ENCODE results near the gene NDOR1.

NDOR1 gene

GRCh38 chr9:137192859-137193258, 12.6 kb upstream of the NDOR1 start:
- Histone ChIP-seq H2BK120ac (ENCODE audit: low read depth, low read length) (no peak overlapping the region), H3K4me2 (ENCODE audit: low read length) (no peak overlapping the region), H4K8ac (ENCODE audit: low read depth, low read length) (no peak overlapping the region), H3K9ac (ENCODE audit: low read length) (no peak overlapping the region), H3K36me3 (ENCODE audit: control insufficient read depth, insufficient read depth, low read length) (no peaks in the 10 kb centered on the region), H3K27me3 (ENCODE audit: insufficient read depth, low read length, poor library complexity) (no peaks in the 10 kb centered on the region), H2AK5ac (ENCODE audit: low read length) (no peak overlapping the region), H2BK15ac (replicated peaks; ENCODE audit: low read depth) (no peak overlapping the region), H3K23ac (ENCODE audit: low read length) (no peak overlapping the region), H2BK5ac (ENCODE audit: low read length) (no peak overlapping the region), H3K18ac (ENCODE audit: low read length) (no peak overlapping the region), H3K4me3 (ENCODE audit: low read length) (no peak overlapping the region), H3K4me1 (ENCODE audit: control insufficient read depth, low read depth, low read length) (peaks cover 3% of the 10 kb centered on the region), H4K5ac (ENCODE audit: low read length) (no peak overlapping the region), H3K4ac (ENCODE audit: low read depth, low read length) (no peak overlapping the region), H3K79me2 (ENCODE audit: control insufficient read depth, insufficient read depth, low read length) (peaks cover 4% of the 10 kb centered on the region), H3K79me1 (ENCODE audit: low read length) (peaks cover 10% of the 10 kb centered on the region), H3K27ac (ENCODE audit: low read depth, low read length) (no peak overlapping the region), H3K56ac (ENCODE audit: low read length) (no peak overlapping the region)
- no CpG with 5 or more reads among the region's 2 CpGs for WGBS (ENCODE audit: extremely low coverage, insufficient coverage, low lambda C conversion rate)
- no peak for DNase-seq

- Histone ChIP-seq H3K36me3 (ENCODE audit: control insufficient read depth, insufficient read depth, low read length) (no peaks in the 10 kb centered on the region), H3K4me2 (ENCODE audit: low read length) (no peak overlapping the region), H2AK5ac (ENCODE audit: low read length) (no peak overlapping the region), H3K4ac (ENCODE audit: low read depth, low read length) (no peak overlapping the region), H2BK15ac (replicated peaks; ENCODE audit: low read depth) (no peak overlapping the region), H3K9ac (ENCODE audit: low read length) (no peak overlapping the region), H2BK5ac (ENCODE audit: low read length) (no peak overlapping the region), H3K27me3 (ENCODE audit: insufficient read depth, low read length, poor library complexity) (no peaks in the 10 kb centered on the region), H3K27ac (ENCODE audit: low read depth, low read length) (no peak overlapping the region), H3K79me1 (ENCODE audit: low read length) (peaks cover 15% of the 10 kb centered on the region), H3K4me1 (ENCODE audit: control insufficient read depth, low read depth, low read length) (peaks cover 3% of the 10 kb centered on the region), H3K23ac (ENCODE audit: low read length) (no peak overlapping the region), H3K4me3 (ENCODE audit: low read length) (no peak overlapping the region), H3K56ac (ENCODE audit: low read length) (no peak overlapping the region), H3K79me2 (ENCODE audit: control insufficient read depth, insufficient read depth, low read length) (peaks cover 4% of the 10 kb centered on the region), H2BK120ac (ENCODE audit: low read depth, low read length) (no peak overlapping the region), H4K5ac (ENCODE audit: low read length) (no peak overlapping the region), H4K8ac (ENCODE audit: low read depth, low read length) (no peak overlapping the region), H3K18ac (ENCODE audit: low read length) (no peak overlapping the region)
- no CpG with 5 or more reads among the region's 14 CpGs for WGBS (ENCODE audit: extremely low coverage, insufficient coverage, low lambda C conversion rate)
- no peak for DNase-seq
Measured at GRCh38 chr9:137193771-137194170, 11.7 kb upstream of the NDOR1 start.

- H3K79me1 ChIP-seq (ENCODE audit: low read length): peaks cover 13% of the 10 kb centered on the region
- no peak overlapping the region for H3K18ac ChIP-seq (ENCODE audit: low read length)
- no peak overlapping the region for H3K9ac ChIP-seq (ENCODE audit: low read length)
- WGBS (ENCODE audit: extremely low coverage, insufficient coverage, low lambda C conversion rate): no CpG with 5 or more reads among the region's 16 CpGs
- no peak overlapping the region for H3K56ac ChIP-seq (ENCODE audit: low read length)
- no peak for DNase-seq
- no peaks in the 10 kb centered on the region for H3K27me3 ChIP-seq (ENCODE audit: insufficient read depth, low read length, poor library complexity)
- no peak overlapping the region for H3K4ac ChIP-seq (ENCODE audit: low read depth, low read length)
- no peak overlapping the region for H2BK15ac ChIP-seq (replicated peaks; ENCODE audit: low read depth)
- peaks cover 6% of the 10 kb centered on the region for H3K79me2 ChIP-seq (ENCODE audit: control insufficient read depth, insufficient read depth, low read length)
- no peak overlapping the region for H3K4me3 ChIP-seq (ENCODE audit: low read length)
- H2BK120ac ChIP-seq (ENCODE audit: low read depth, low read length): no peak overlapping the region
- H3K23ac ChIP-seq (ENCODE audit: low read length): no peak overlapping the region
- H2AK5ac ChIP-seq (ENCODE audit: low read length): no peak overlapping the region
- peaks cover 2% of the 10 kb centered on the region for H3K4me1 ChIP-seq (ENCODE audit: control insufficient read depth, low read depth, low read length)
- no peak overlapping the region for H3K4me2 ChIP-seq (ENCODE audit: low read length)
- no peak overlapping the region for H4K8ac ChIP-seq (ENCODE audit: low read depth, low read length)
- H2BK5ac ChIP-seq (ENCODE audit: low read length): no peak overlapping the region
- H3K36me3 ChIP-seq (ENCODE audit: control insufficient read depth, insufficient read depth, low read length): no peaks in the 10 kb centered on the region
- H4K5ac ChIP-seq (ENCODE audit: low read length): no peak overlapping the region
- H3K27ac ChIP-seq (ENCODE audit: low read depth, low read length): no peak overlapping the region
Measured at GRCh38 chr9:137194388-137194787, 11.1 kb upstream of the NDOR1 start.

GRCh38 chr9:137194909-137195308, 10.6 kb upstream of the NDOR1 start:
- no peak overlapping the region for H3K18ac ChIP-seq (ENCODE audit: low read length)
- H4K5ac ChIP-seq (ENCODE audit: low read length): no peak overlapping the region
- H3K79me1 ChIP-seq (ENCODE audit: low read length): peaks cover 8% of the 10 kb centered on the region
- no peak overlapping the region for H3K4ac ChIP-seq (ENCODE audit: low read depth, low read length)
- H3K9ac ChIP-seq (ENCODE audit: low read length): no peak overlapping the region
- H2BK120ac ChIP-seq (ENCODE audit: low read depth, low read length): no peak overlapping the region
- DNase-seq: no peak
- H3K27ac ChIP-seq (ENCODE audit: low read depth, low read length): no peak overlapping the region
- H2BK15ac ChIP-seq (replicated peaks; ENCODE audit: low read depth): no peak overlapping the region
- H3K4me2 ChIP-seq (ENCODE audit: low read length): no peak overlapping the region
- no peaks in the 10 kb centered on the region for H3K36me3 ChIP-seq (ENCODE audit: control insufficient read depth, insufficient read depth, low read length)
- H2BK5ac ChIP-seq (ENCODE audit: low read length): no peak overlapping the region
- no peaks in the 10 kb centered on the region for H3K4me1 ChIP-seq (ENCODE audit: control insufficient read depth, low read depth, low read length)
- no CpG with 5 or more reads among the region's 10 CpGs for WGBS (ENCODE audit: extremely low coverage, insufficient coverage, low lambda C conversion rate)
- no peak overlapping the region for H3K23ac ChIP-seq (ENCODE audit: low read length)
- no peaks in the 10 kb centered on the region for H3K27me3 ChIP-seq (ENCODE audit: insufficient read depth, low read length, poor library complexity)
- H2AK5ac ChIP-seq (ENCODE audit: low read length): no peak overlapping the region
- no peak overlapping the region for H3K56ac ChIP-seq (ENCODE audit: low read length)
- H3K4me3 ChIP-seq (ENCODE audit: low read length): no peak overlapping the region
- H3K79me2 ChIP-seq (ENCODE audit: control insufficient read depth, insufficient read depth, low read length): peaks cover 2% of the 10 kb centered on the region
- no peak overlapping the region for H4K8ac ChIP-seq (ENCODE audit: low read depth, low read length)

- H3K4ac ChIP-seq (ENCODE audit: low read depth, low read length): no peak overlapping the region
- no peak overlapping the region for H3K9ac ChIP-seq (ENCODE audit: low read length)
- H3K23ac ChIP-seq (ENCODE audit: low read length): no peak overlapping the region
- no peak overlapping the region for H3K4me3 ChIP-seq (ENCODE audit: low read length)
- no peak overlapping the region for H2BK5ac ChIP-seq (ENCODE audit: low read length)
- H3K36me3 ChIP-seq (ENCODE audit: control insufficient read depth, insufficient read depth, low read length): no peaks in the 10 kb centered on the region
- H3K18ac ChIP-seq (ENCODE audit: low read length): no peak overlapping the region
- no CpG with 5 or more reads among the region's 21 CpGs for WGBS (ENCODE audit: extremely low coverage, insufficient coverage, low lambda C conversion rate)
- no peak overlapping the region for H3K27ac ChIP-seq (ENCODE audit: low read depth, low read length)
- peaks cover 7% of the 10 kb centered on the region for H3K79me1 ChIP-seq (ENCODE audit: low read length)
- no peak for DNase-seq
- H2AK5ac ChIP-seq (ENCODE audit: low read length): no peak overlapping the region
- H3K27me3 ChIP-seq (ENCODE audit: insufficient read depth, low read length, poor library complexity): no peaks in the 10 kb centered on the region
- no peak overlapping the region for H4K5ac ChIP-seq (ENCODE audit: low read length)
- H2BK15ac ChIP-seq (replicated peaks; ENCODE audit: low read depth): no peak overlapping the region
- no peak overlapping the region for H3K56ac ChIP-seq (ENCODE audit: low read length)
- no peak overlapping the region for H4K8ac ChIP-seq (ENCODE audit: low read depth, low read length)
- no peak overlapping the region for H2BK120ac ChIP-seq (ENCODE audit: low read depth, low read length)
- no peak overlapping the region for H3K4me2 ChIP-seq (ENCODE audit: low read length)
- H3K79me2 ChIP-seq (ENCODE audit: control insufficient read depth, insufficient read depth, low read length): peaks cover 2% of the 10 kb centered on the region
- H3K4me1 ChIP-seq (ENCODE audit: control insufficient read depth, low read depth, low read length): no peaks in the 10 kb centered on the region
Measured at GRCh38 chr9:137195525-137196220, 9.8 kb upstream of the NDOR1 start.

Data from mesendoderm (in vitro differentiated cells).